ENCODE data around the gene MUC4. TPM values are rescaled to one million over a fixed set of nuclear protein-coding genes. Genes with fewer than 3 reads are reported as not detected.

Gene MUC4
- total and polyA plus RNA-seq, 9 of the 15 experiments (the other 6 are each of a cell fraction or from before 2014, with no cell fraction given) = under 0.01 to 0.21 (median 0.10) TPM; not detected in 4

DNA sequence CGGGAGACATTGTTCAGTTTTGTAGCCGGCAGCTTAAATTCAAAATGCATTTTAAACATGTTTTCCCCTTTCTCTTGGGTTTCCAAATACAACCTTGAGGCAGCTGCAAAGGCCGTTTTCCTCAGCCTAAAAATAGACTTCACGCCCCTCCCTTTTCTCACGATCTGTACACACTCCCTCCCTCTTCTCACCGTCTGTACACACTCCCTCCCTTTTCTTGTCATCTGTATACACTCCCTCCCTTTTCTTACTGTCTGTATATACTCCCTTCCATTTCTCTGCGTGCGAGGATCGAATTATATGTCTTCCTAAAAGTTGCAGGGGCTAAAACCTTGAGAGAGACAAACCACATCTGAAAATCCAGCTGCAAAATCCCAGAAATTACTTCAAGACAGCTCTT, 8.9 kb downstream of the MUC4 start (continued):
- TF ChIP-seq FOXK2 (conservative IDR thresholded peaks at IDR 0.05 in 1 of 2, IDR thresholded peaks at IDR 0.05 in 1 of 2; ENCODE audit: low read depth in 2 of 2) (peak; percentile 55; a peak in 2 of 4 replicates), GTF2E2 (tag; IDR thresholded peaks at IDR 0.05) (peak; percentile 3; the same call in 1 of the 2 replicates), ATF4 (CRISPR knock-in tag; IDR thresholded peaks at IDR 0.05) (no peak), PPARD (CRISPR knock-in tag; IDR thresholded peaks at IDR 0.05) (no peak), HNRNPH1 (optimal IDR thresholded peaks at IDR 0.05; ENCODE audit: low read depth, low read length) (no peak), JUNB (CRISPR knock-in tag; conservative IDR thresholded peaks at IDR 0.05) (no peak), DPF2 (IDR thresholded peaks at IDR 0.05) (peak; percentile 49; the same call in 1 of the 2 replicates), TAF15 (IDR thresholded peaks at IDR 0.05; ENCODE audit: low read depth, low read length) (no peak), SLC30A9 (CRISPR knock-in tag; IDR thresholded peaks at IDR 0.05) (no peak), KHSRP (IDR thresholded peaks at IDR 0.05) (no peak), NBN (IDR thresholded peaks at IDR 0.05; ENCODE audit: low read depth) (peak; percentile 61; the same call in 1 of the 2 replicates), MGA (IDR thresholded peaks at IDR 0.05) (peak; percentile 49; the same call in 1 of the 2 replicates), ZNF263 (CRISPR knock-in tag; IDR thresholded peaks at IDR 0.05; ENCODE audit: borderline replicate concordance) (no peak), SPI1 (IDR thresholded peaks at IDR 0.05; ENCODE audit: borderline replicate concordance, low read depth, low read length) (no peak)
- TF ChIP-seq, protein P1, sequence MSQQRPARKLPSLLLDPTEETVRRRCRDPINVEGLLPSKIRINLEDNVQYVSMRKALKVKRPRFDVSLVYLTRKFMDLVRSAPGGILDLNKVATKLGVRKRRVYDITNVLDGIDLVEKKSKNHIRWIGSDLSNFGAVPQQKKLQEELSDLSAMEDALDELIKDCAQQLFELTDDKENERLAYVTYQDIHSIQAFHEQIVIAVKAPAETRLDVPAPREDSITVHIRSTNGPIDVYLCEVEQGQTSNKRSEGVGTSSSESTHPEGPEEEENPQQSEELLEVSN (IDR thresholded peaks at IDR 0.05; ENCODE audit: borderline replicate concordance in 1 of 2, extremely low read depth in 1 of 2, insufficient read depth in 1 of 2, insufficient read length in 1 of 2, low read depth in 1 of 2, low read length in 1 of 2, poor library complexity in 1 of 2, severe bottlenecking in 1 of 2) = peak in 1 of 2 experiments; percentile 60

Measured in K562 (cell line).